Mammary epithelial cell (primary cell): ENCODE results near the gene JPH4.

ENCODE experiments used
- CTCF ChIP-seq, 2 donors: IDR thresholded peaks in 1 of 2; conservative IDR thresholded peaks in 1 of 2; 2 replicates each; pipeline ENCODE4 v1.5.1; 2011 to 2012; ENCODE audit warnings: inconsistent platforms in 2 of 2, low read length in 2 of 2, mild to moderate bottlenecking in 2 of 2, control low read depth in 1 of 2, low read depth in 1 of 2; ENCODE audit not compliant: insufficient read depth in 1 of 2; ENCODE audit errors: extremely low read depth in 1 of 2
- EZH2 ChIP-seq: IDR thresholded peaks from 2 replicates; pipeline ENCODE4 v1.6.1; 2012; ENCODE audit warnings: low read length, inconsistent platforms, borderline replicate concordance

DNA sequence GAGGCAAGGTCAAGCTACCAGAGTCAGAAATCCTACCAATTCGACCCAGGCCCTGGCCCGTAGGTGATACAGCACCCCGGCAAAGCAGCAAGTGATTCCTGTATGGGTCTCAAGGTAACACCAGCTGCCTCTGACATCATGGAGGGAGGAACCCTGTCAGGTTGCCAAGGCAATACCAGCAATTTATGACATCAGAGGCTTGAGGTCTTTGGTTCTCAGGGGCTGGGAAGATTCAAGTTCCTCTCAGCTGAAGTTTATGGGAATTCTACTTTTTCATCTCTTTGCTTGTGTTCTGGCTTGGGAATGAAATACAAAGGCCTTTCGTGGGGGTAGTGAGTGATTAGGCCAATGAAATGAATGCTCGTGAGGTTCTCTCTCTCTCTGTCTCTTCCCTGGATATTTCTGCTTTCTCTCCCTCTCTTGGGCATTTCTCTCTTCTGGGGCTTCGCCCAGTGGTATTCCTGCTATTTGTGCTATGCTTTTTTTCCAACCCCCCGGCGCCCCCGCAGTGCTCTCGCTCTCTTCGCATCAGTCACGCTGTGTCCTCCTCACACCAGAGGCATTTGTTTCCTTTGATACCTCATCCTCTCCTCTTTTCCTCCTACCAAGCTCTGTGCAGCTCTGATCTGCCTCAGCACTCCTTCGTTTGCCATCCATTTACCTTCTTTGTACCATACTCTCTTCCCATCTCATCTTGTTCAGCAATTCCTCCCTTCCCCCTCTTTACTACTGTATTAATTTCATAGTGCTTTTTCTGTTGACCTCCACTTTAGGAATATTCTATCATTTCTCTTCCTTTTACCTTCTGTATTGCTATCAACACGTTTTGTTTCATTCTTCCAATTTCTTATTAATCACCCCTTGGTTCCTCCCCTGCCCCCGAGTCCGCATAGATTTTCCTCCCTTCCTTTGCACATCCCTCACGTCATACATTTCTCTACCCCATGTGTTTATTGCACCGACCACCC lies 30.0 kb downstream of the JPH4 start:
- TF ChIP-seq CTCF (conservative IDR thresholded peaks at IDR 0.05 in 1 of 2, IDR thresholded peaks at IDR 0.05 in 1 of 2; ENCODE audit: extremely low read depth in 1 of 2, insufficient read depth in 1 of 2, low read depth in 1 of 2, low read length in 2 of 2) (no peak), EZH2 (no peak)
